Measurements from ENCODE around the gene SNU13.
"Not testable (repeated sequence)": the region's sequence is repeated elsewhere in the genome, so short reads cannot be mapped to it uniquely, and the experiment has no call there.

SNU13 gene

GRCh38 chr22:41681616-41682015, 7.1 kb downstream of the SNU13 start:
- DNase-seq (ENCODE audit: low spot score): no peak

GRCh38 chr22:41676134-41676533, 12.5 kb downstream of the SNU13 start:
- DNase-seq (ENCODE audit: low spot score): no peak

- no peak for DNase-seq (ENCODE audit: low spot score)
Observed at GRCh38 chr22:41674846-41675340, 13.8 kb downstream of the SNU13 start.

DNA sequence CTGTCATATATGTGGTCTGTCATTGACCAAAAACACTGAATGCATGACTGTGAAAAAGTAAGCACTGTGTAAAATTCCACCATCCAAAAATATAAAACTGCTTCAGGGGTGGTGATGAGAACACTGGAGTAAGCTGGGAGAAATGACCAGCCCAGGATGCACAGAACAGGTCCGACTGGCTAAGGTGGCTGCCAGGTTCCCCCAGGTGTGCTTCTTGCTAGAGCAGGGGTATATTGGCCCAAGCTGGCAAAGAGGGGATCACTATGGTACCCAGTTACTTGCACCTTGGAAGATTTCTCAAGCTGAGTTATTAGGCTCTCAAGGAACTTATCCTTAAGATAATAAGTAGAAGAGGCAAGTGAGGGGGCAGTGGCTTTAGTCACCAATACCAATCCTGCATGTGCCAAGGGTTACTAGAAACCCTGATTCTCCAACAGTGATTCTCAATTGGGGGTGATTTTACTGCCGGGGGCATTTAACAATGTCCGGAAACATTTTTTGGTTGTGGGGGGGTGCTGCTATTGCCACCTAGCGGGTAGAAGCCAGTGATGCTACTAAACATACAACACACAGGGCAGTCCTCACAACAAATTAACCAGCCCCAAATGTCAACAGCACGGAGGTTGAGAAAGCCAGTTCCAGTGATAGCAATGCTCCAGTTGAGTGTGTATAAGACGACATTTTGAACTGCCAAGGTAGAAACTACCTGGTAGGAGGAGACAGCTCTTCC, 15.7 kb downstream of the SNU13 start:
- no peak for DNase-seq (ENCODE audit: low spot score)

- not testable (repeated sequence) for DNase-seq (ENCODE audit: low spot score)
Observed at GRCh38 chr22:41672096-41672495, 16.6 kb downstream of the SNU13 start.

DNA sequence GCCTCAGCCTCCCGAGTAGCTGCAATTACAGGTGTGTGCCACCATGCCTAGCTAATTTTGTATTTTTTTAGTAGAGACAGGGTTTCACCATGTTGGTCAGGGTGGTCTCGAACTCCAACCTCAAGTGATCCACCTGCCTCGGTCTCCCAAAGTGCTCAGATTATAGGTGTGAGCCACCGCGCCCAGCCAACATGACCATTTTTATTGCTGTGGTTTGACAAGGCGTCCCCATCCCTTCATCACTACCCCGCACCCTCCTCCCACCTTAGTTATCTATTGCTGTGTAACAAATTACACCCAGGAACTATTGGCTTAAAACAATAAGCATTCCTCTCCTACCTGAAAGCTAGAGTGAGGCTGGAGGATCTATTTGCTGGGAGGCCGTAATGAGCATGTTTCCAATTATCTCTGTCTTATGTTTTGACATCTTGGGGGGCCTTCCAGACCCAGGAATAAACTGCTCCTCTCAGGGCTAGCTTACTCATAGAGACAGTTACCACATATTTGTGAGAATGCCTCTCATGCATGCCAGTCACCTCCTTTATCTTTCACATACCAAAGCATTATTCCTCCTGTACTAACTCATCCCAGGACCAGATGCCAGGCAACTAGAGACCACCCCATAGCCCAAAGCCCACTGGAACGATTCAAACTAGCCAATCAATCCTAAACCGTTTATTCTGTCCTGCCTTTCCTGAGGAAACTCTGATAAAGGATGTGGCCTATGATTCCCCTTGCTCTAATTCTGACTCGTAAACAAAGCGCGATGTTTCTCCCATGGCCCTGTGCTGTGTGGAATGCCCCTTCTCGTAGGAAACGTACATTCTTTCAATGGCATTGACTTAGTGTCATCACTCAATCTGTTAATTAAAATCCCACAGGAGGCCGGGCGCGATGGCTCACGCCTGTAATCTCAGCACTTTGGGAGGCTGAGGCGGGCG, 19.4 kb downstream of the SNU13 start:
- DNase-seq (ENCODE audit: low spot score): no peak

- DNase-seq (ENCODE audit: low spot score): no peak
Observed at GRCh38 chr22:41664951-41665350, 23.7 kb downstream of the SNU13 start.

DNA sequence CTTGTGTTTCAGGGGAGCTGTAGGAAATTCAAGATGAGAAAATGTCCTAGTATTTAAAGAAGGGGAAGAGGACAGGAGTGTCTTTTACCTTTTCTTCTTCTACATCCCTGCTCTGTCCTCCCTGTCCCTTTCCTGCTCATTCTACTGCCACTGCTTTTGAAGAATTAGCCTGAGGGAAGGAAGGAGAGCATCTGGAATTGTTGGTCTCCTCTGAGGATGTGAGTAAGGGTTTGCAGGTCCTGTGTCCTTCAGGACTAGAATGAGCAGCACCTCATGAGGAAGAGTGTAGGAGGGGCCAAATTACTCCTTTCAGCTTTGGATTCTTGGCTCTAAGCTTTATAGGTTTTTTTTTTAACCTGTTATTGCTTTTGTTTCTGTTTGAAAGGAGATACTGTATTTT, 24.2 kb downstream of the SNU13 start:
- no peak for DNase-seq (ENCODE audit: low spot score)

DNA sequence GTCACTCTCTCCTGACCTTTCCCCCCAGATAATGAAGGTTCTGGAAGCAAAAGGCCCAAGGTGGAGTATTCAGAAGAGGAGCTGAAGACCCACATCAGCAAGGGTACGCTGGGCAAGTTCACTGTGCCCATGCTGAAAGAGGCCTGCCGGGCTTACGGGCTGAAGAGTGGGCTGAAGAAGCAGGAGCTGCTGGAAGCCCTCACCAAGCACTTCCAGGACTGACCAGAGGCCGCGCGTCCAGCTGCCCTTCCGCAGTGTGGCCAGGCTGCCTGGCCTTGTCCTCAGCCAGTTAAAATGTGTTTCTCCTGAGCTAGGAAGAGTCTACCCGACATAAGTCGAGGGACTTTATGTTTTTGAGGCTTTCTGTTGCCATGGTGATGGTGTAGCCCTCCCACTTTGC, 25.1 kb downstream of the SNU13 start:
- DNase-seq (ENCODE audit: low spot score): not testable (repeated sequence)

DNA sequence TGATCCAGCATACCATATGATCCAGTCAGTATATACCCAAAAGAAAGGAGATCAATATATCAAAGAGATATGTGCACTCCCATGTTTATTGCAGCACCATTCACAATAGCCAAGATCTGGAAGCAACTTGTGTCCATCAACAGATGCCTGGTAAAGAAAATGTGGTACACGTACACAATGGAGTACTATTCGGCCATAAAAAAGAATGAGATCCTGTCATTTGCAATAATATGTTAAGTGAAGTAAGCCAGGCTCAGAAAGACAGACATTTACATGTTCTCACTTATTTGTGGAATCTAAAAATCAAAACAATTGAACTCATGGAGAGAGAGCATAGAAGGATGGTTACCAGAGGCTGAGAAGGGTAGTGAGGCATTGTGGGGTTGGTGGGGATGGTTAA, 27.0 kb downstream of the SNU13 start:
- DNase-seq (ENCODE audit: low spot score): no peak

GRCh38 chr22:41661088-41661487, 27.6 kb downstream of the SNU13 start:
- DNase-seq (ENCODE audit: low spot score): no peak

GRCh38 chr22:41660416-41660815, 28.3 kb downstream of the SNU13 start:
- no peak for DNase-seq (ENCODE audit: low spot score)

DNA sequence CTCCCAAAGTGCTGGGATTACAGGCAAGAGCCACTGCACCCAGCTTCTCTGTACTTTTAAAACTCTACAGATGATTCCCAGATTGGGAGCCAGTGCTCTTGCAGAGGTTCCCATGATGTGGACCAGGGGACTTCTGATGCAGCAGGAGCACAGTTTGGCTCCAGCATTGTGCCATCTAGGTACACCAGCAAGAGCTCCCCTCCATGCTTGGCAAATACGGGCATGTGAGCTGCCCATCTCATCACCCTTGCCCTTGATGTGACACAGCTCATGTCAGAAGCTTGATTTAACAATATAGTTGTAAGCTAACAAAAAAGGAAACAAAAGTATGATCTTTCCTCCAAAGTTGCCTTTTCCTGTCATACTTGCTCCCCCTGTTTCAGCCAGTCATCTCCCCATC, 28.7 kb downstream of the SNU13 start:
- DNase-seq (ENCODE audit: low spot score): no peak

- DNase-seq (ENCODE audit: low spot score): no peak
Observed at GRCh38 chr22:41658869-41659268, 29.8 kb downstream of the SNU13 start.

- DNase-seq (ENCODE audit: low spot score): no peak
Observed at GRCh38 chr22:41657709-41658108, 31.0 kb downstream of the SNU13 start.

- DNase-seq (ENCODE audit: low spot score): no peak
Observed at GRCh38 chr22:41656556-41656955, 32.1 kb downstream of the SNU13 start.

- no peak for DNase-seq (ENCODE audit: low spot score)
Observed at GRCh38 chr22:41654322-41654721, 34.3 kb downstream of the SNU13 start.

- no peak for DNase-seq (ENCODE audit: low spot score)
Observed at GRCh38 chr22:41650821-41651220, 37.8 kb downstream of the SNU13 start.

DNA sequence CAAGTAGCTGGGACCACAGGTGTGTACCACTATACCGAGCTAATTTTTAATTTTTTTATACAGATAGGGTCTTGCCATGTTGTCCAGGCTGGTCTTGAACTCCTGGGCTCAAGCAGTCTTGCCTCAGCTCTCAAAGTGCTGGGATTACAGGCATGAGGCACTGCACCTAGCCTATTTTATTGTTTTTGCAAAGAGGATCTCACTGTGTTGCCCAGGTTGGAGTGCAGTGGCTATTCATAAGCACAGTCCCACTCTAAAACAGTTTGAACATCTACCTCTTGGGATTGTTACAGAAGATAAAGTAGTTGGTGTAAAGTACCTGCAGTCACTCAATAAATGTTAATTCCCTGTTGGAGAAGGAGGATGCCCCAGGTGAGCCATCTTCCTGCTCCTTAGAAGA, 38.4 kb downstream of the SNU13 start:
- no peak for DNase-seq (ENCODE audit: low spot score)

DNA sequence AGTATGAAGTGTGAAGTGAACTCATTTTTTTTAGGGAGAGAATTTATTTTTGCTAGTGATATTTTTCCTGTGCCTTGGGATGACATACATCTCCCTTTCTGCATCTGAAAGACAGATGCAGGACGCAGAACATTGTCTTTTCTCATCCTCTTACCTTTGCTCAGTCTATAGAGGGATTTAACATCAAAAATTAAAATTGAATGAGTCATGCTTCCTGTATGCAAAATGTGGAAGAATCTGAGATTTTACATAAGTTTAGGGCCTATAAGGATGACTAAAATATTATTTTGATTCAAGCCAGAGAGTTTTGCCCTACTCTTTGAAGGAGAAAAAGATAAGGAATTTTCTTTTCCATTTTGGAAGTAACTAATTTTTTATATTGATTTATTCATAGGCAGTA, 40.2 kb downstream of the SNU13 start:
- DNase-seq (ENCODE audit: low spot score): no peak

GRCh38 chr22:41647771-41648170, 40.9 kb downstream of the SNU13 start:
- DNase-seq (ENCODE audit: low spot score): no peak

GRCh38 chr22:41642331-41643110, 46.1 kb downstream of the SNU13 start:
- DNase-seq (ENCODE audit: low spot score): no peak
